A549 (cell line): ENCODE results near the gene POLR3G.

ENCODE experiments used
- CTCF ChIP-seq: fragments of >200 bp; sonication (Bioruptor Twin); formaldehyde crosslinking; IDR thresholded peaks from 3 replicates; pipeline ENCODE4 v1.5.1; 2016
- EHMT2 ChIP-seq: fragments of 200-600 bp; sonication (generic); IDR thresholded peaks from 2 replicates; pipeline ENCODE4 v1.6.1; 2016; ENCODE audit warnings: antibody characterized with exemption, low read depth, mild to moderate bottlenecking, moderate library complexity
- EP300 ChIP-seq, 2 experiments: fragments of >200 bp; sonication (Bioruptor Twin); formaldehyde crosslinking; IDR thresholded peaks; 2 replicates in 1 of 2; 3 replicates in 1 of 2; pipeline ENCODE4 v1.6.1; 2016 to 2017
- HOXA7 ChIP-seq: fragments of 250-450 bp; sonication (Bioruptor Pico); IDR thresholded peaks from 2 replicates; pipeline ENCODE4 v1.5.0; 2020; ENCODE audit warnings: mild to moderate bottlenecking, moderate library complexity
- PHF8 ChIP-seq: fragments of 200-600 bp; sonication (generic); IDR thresholded peaks from 2 replicates; pipeline ENCODE4 v1.6.1; 2016; ENCODE audit warnings: low read depth, mild to moderate bottlenecking, antibody characterized with exemption, moderate library complexity, borderline replicate concordance
- ZSCAN20 ChIP-seq: fragments of 250-450 bp; sonication (Bioruptor Pico); IDR thresholded peaks from 2 replicates; pipeline ENCODE4 v1.8.0; 2022; ENCODE audit warnings: mild to moderate bottlenecking, moderate library complexity

DNA sequence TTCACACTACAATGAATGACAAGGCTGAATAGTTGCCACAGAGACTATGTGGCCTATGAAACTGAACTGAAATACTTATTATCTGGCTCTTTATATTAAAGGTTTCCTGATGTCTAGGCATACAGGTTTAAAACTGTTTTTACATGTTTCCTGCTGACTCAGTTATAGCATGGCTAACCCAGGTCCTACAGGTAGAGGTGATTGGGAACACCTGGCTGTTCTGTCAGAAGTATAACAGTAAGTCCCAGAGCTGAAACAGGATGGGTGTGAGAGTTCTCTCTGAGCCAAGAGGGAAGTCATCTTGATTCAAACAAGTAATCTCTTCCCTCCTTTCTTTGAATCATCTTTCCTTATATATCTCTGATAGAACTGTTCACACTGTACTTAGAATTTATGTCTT is 79.0 kb downstream of the POLR3G start:
- TF ChIP-seq PHF8 (no peak), CTCF (no peak), HOXA7 (CRISPR knock-in tag) (no peak), EP300 (IDR thresholded peaks at IDR 0.05) (no peak), EHMT2 (no peak), ZSCAN20 (CRISPR knock-in tag) (no peak)
